GM23338 (cell line): ENCODE measurements around the gene GCAT. TPM values are rescaled to one million over a fixed set of nuclear protein-coding genes. Genes with fewer than 3 reads are reported as not detected.

Source experiments
- ATAC-seq: fragments of 200-7000 bp; cut with Tn5 transposase; 3 replicates; pipeline ENCODE4 v1.9.1; 2020
- DNase-seq: peaks from one replicate; pipeline ENCODE4 v3.0.0-alpha.2; 2015; ENCODE audit warnings: low spot score
- H2AFZ ChIP-seq: fragments of 200-600 bp; sonication (generic); 2 replicates; pipeline ENCODE4 v1.8.0; 2016; ENCODE audit warnings: antibody characterized with exemption, mild to moderate bottlenecking, moderate library complexity
- H3F3A ChIP-seq: fragments of 200-600 bp; sonication (generic); replicated peaks from 2 replicates; pipeline ENCODE4 v1.8.0; 2017; ENCODE audit warnings: antibody characterized with exemption, mixed run types, low read depth
- H3K27ac ChIP-seq: fragments of 200-600 bp; sonication (generic); 2 replicates; pipeline ENCODE4 v1.6.1; 2016; ENCODE audit warnings: low read depth
- H3K27me3 ChIP-seq: fragments of 200-600 bp; sonication (generic); 2 replicates; pipeline ENCODE4 v1.8.0; 2016; ENCODE audit warnings: mild to moderate bottlenecking, mixed run types, moderate library complexity; ENCODE audit not compliant: insufficient read depth
- H3K36me3 ChIP-seq: fragments of 200-600 bp; sonication (generic); 2 replicates; pipeline ENCODE4 v1.8.0; 2016; ENCODE audit warnings: mild to moderate bottlenecking; ENCODE audit not compliant: insufficient read depth
- H3K4me1 ChIP-seq: fragments of 200-600 bp; sonication (generic); 2 replicates; pipeline ENCODE4 v1.8.0; 2016; ENCODE audit warnings: mild to moderate bottlenecking, moderate library complexity; ENCODE audit not compliant: insufficient read depth
- H3K4me2 ChIP-seq: fragments of 200-600 bp; sonication (generic); 2 replicates; pipeline ENCODE4 v1.7.1; 2017; ENCODE audit warnings: mixed run types
- H3K4me3 ChIP-seq: fragments of 200-600 bp; sonication (generic); 2 replicates; pipeline ENCODE4 v1.6.1; 2016; ENCODE audit warnings: mixed run types
- H3K79me2 ChIP-seq: fragments of 200-600 bp; sonication (generic); replicated peaks from 2 replicates; pipeline ENCODE4 v1.8.0; 2017; ENCODE audit warnings: mild to moderate bottlenecking; ENCODE audit not compliant: insufficient read depth
- H3K9me2 ChIP-seq: fragments of 200-600 bp; sonication (generic); 2 replicates; pipeline ENCODE4 v1.8.0; 2017; ENCODE audit not compliant: insufficient read depth
- H4K20me1 ChIP-seq: fragments of 200-600 bp; sonication (generic); replicated peaks from 2 replicates; pipeline ENCODE4 v1.8.0; 2017; ENCODE audit warnings: mild to moderate bottlenecking; ENCODE audit not compliant: insufficient read depth
- H3K27ac Mint-ChIP-seq: 2 replicates; pipeline ENCODE4 v1.8.0; 2020; ENCODE audit warnings: inconsistent platforms, mild to moderate bottlenecking, moderate library complexity, mixed read lengths
- H3K27me3 Mint-ChIP-seq: 3 replicates; pipeline ENCODE4 v1.8.0; 2022; ENCODE audit warnings: low read depth, mild to moderate bottlenecking, moderate library complexity, mixed read lengths, inconsistent platforms; ENCODE audit not compliant: insufficient read depth, poor library complexity
- H3K36me3 Mint-ChIP-seq: 3 replicates; pipeline ENCODE4 v1.8.0; 2021; ENCODE audit warnings: low read depth, mild to moderate bottlenecking, inconsistent platforms, moderate library complexity, mixed read lengths
- H3K4me1 Mint-ChIP-seq: 3 replicates; pipeline ENCODE4 v1.8.0; 2020; ENCODE audit warnings: mild to moderate bottlenecking, inconsistent platforms, mixed read lengths
- H3K4me3 Mint-ChIP-seq: 3 replicates; pipeline ENCODE4 v1.8.0; 2021; ENCODE audit warnings: moderate library complexity, mild to moderate bottlenecking, inconsistent platforms, mixed read lengths
- H3K9me3 Mint-ChIP-seq: 3 replicates; pipeline ENCODE4 v1.8.0; 2020; ENCODE audit warnings: moderate library complexity, mild to moderate bottlenecking, inconsistent platforms, mixed read lengths
- CREB1 ChIP-seq: fragments of 250-450 bp; sonication (Bioruptor Pico); IDR thresholded peaks from 2 replicates; pipeline ENCODE4 v1.5.0; 2020; ENCODE audit warnings: low read depth, mild to moderate bottlenecking, moderate library complexity
- CTCF ChIP-seq, 2 experiments: fragments of 200-600 bp in 1 of 2; sonication (generic) in 1 of 2; conservative IDR thresholded peaks; 2 replicates each; pipeline versions ENCODE4 v1.5.1 to v1.6.1; 2016 to 2017; ENCODE audit warnings: antibody characterized with exemption in 2 of 2, low read depth in 2 of 2, mild to moderate bottlenecking in 2 of 2, moderate library complexity in 1 of 2
- ETS1 ChIP-seq: IDR thresholded peaks from 2 replicates; pipeline ENCODE4 v1.6.1; 2016; ENCODE audit warnings: antibody characterized with exemption
- EZH2 ChIP-seq: fragments of 200-600 bp; sonication (generic); IDR thresholded peaks from one replicate; pipeline ENCODE4 v1.8.0; 2017; ENCODE audit warnings: antibody characterized with exemption, mild to moderate bottlenecking, low read depth; ENCODE audit not compliant: unreplicated experiment
- EZH2phosphoT487 ChIP-seq: fragments of 200-600 bp; sonication (generic); IDR thresholded peaks from one replicate; pipeline ENCODE4 v1.8.1; 2018; ENCODE audit warnings: antibody characterized with exemption; ENCODE audit not compliant: unreplicated experiment
- JUNB ChIP-seq: IDR thresholded peaks from one replicate; pipeline ENCODE4 v1.6.1; 2016; ENCODE audit warnings: antibody characterized with exemption; ENCODE audit not compliant: unreplicated experiment
- NANOG ChIP-seq: IDR thresholded peaks from 2 replicates; pipeline ENCODE4 v1.6.1; 2016; ENCODE audit warnings: antibody characterized with exemption, borderline replicate concordance
- POLR2AphosphoS5 ChIP-seq: IDR thresholded peaks from 2 replicates; pipeline ENCODE4 v1.6.1; 2016; ENCODE audit warnings: antibody characterized with exemption, low read depth
- REST ChIP-seq: IDR thresholded peaks from one replicate; pipeline ENCODE4 v1.6.1; 2018; ENCODE audit warnings: antibody characterized with exemption; ENCODE audit not compliant: unreplicated experiment
- STAT1 ChIP-seq: IDR thresholded peaks from one replicate; pipeline ENCODE4 v1.6.1; 2016; ENCODE audit warnings: antibody characterized with exemption; ENCODE audit not compliant: unreplicated experiment
- ZNF114 ChIP-seq: fragments of 250-450 bp; sonication (Bioruptor Pico); IDR thresholded peaks from 2 replicates; pipeline ENCODE4 v1.5.0; 2020; ENCODE audit warnings: mild to moderate bottlenecking, moderate library complexity
- ZNF331 ChIP-seq: fragments of 250-450 bp; sonication (Bioruptor Pico); IDR thresholded peaks from 2 replicates; pipeline ENCODE4 v1.5.0; 2020; ENCODE audit warnings: low read depth, mild to moderate bottlenecking, moderate library complexity
- ZNF462 ChIP-seq: fragments of 250-450 bp; sonication (Bioruptor Pico); IDR thresholded peaks from 2 replicates; pipeline ENCODE4 v1.5.0; 2020; ENCODE audit warnings: mild to moderate bottlenecking, moderate library complexity
- polyA plus RNA-seq: library from polyadenylated mRNA; unstranded; fragments of >200 nt; fragmentation: Nextera tagmentation; extraction: Ambion mirVana; gene quantifications from 2 replicates; pipeline ENCODE4 v1.2.1, GENCODE V29; 2016
- total RNA-seq: library from RNA; depleted of rRNA; stranded (reverse); fragments of >200 nt; shearing (Covaris generic); gene quantifications from 2 replicates; pipeline ENCODE4 v1.2.3, GENCODE V29; 2014

GCAT gene
- total and polyA plus RNA-seq, 2 experiments from 2014 or later = 36.8 to 61.3 TPM

- Mint-ChIP-seq H3K27me3 (peaks cover 14% of the 10 kb centered on the region), H3K36me3 (peaks cover 10% of the 10 kb centered on the region; the same call in 2 of the 3 replicates), H3K4me1 (peaks cover 9% of the 10 kb centered on the region), H3K27ac (no peak overlapping the region), H3K9me3 (peaks cover 3% of the 10 kb centered on the region; the same call in 1 of the 3 replicates), H3K4me3 (no peak overlapping the region)
- peaks cover 9% of the 10 kb centered on the region; the same call in 1 of the 2 replicates for H3K4me1 ChIP-seq
- H3K27ac ChIP-seq = no peak overlapping the region
- TF ChIP-seq STAT1 = no peak
- no peak for TF ChIP-seq POLR2AphosphoS5
- no peak for TF ChIP-seq ZNF331 (CRISPR knock-in tag)
- no peak for TF ChIP-seq ETS1
- TF ChIP-seq CTCF (conservative IDR thresholded peaks at IDR 0.05; ENCODE audit: low read depth in 2 of 2) = no peak
- TF ChIP-seq ZNF114 (CRISPR knock-in tag) = no peak
- TF ChIP-seq ZNF462 (CRISPR knock-in tag) = no peak
- TF ChIP-seq JUNB = no peak
- TF ChIP-seq CREB1 (CRISPR knock-in tag) = no peak
- no peak for TF ChIP-seq REST
- TF ChIP-seq EZH2phosphoT487 = no peak
- TF ChIP-seq EZH2 = no peak
- TF ChIP-seq NANOG = no peak
- H3K4me2 ChIP-seq = no peak overlapping the region
- H2AFZ ChIP-seq = no peak overlapping the region
- H3K4me3 ChIP-seq = no peak overlapping the region
- H4K20me1 ChIP-seq = no peaks in the 10 kb centered on the region
- H3K27me3 ChIP-seq = no peaks in the 10 kb centered on the region
- DNase-seq (no peak), ATAC-seq (no peak)
- no peaks in the 10 kb centered on the region; the same call in 1 of the 2 replicates for H3F3A ChIP-seq
- H3K9me2 ChIP-seq = no peaks in the 10 kb centered on the region
- no peaks in the 10 kb centered on the region for H3K36me3 ChIP-seq
- H3K79me2 ChIP-seq = no peaks in the 10 kb centered on the region
Observed at GRCh38 chr22:37774728-37775127, 33.0 kb upstream of the GCAT start.
